HUDEP-2 (cell line): Measurements from ENCODE around the gene FBXO28.
"Not testable (repeated sequence)": the region's sequence is repeated elsewhere in the genome, so short reads cannot be mapped to it uniquely, and the experiment has no call there.

ENCODE experiments used
- DNase-seq, 76 experiments: peaks; one replicate each; lab custom pipeline; 2025; ENCODE audit not compliant: unreplicated experiment in 76 of 76; lab: John Stamatoyannopoulos, UW

FBXO28 gene

GRCh38 chr1:224183591-224184312, 69.8 kb downstream of the FBXO28 start:
- peak in 56 of 76 experiments; percentile 4 to 78 (median 40) for DNase-seq

GRCh38 chr1:224185208-224185607, 71.3 kb downstream of the FBXO28 start:
- no peak for DNase-seq

- no peak for DNase-seq
Observed at GRCh38 chr1:224188286-224188685, 74.4 kb downstream of the FBXO28 start.

- no peak for DNase-seq
Observed at GRCh38 chr1:224189561-224189960, 75.7 kb downstream of the FBXO28 start.

- DNase-seq: no peak
Observed at GRCh38 chr1:224192082-224192788, 78.3 kb downstream of the FBXO28 start.

GRCh38 chr1:224193319-224193966, 79.5 kb downstream of the FBXO28 start:
- no peak for DNase-seq

- DNase-seq: no peak
Observed at GRCh38 chr1:224196813-224197600, 83.1 kb downstream of the FBXO28 start.

GRCh38 chr1:224198572-224198971, 84.7 kb downstream of the FBXO28 start:
- no peak for DNase-seq

GRCh38 chr1:224199679-224200078, 85.8 kb downstream of the FBXO28 start:
- no peak for DNase-seq

GRCh38 chr1:224201383-224201782, 87.5 kb downstream of the FBXO28 start:
- no peak for DNase-seq

- DNase-seq: no peak
Observed at GRCh38 chr1:224201853-224202252, 87.9 kb downstream of the FBXO28 start.

- no peak for DNase-seq
Observed at GRCh38 chr1:224203243-224204016, 89.5 kb downstream of the FBXO28 start.

- peak in 20 of 76 experiments; percentile 6 to 33 (median 14) for DNase-seq
Observed at GRCh38 chr1:224205438-224205840, 91.5 kb downstream of the FBXO28 start.

- not testable (repeated sequence) for DNase-seq
Observed at GRCh38 chr1:224205931-224206538, 92.1 kb downstream of the FBXO28 start.

GRCh38 chr1:224211206-224211962, 97.5 kb downstream of the FBXO28 start:
- DNase-seq: peak in 19 of 76 experiments; percentile 1 to 47 (median 11)
